Uterus (tissue), 2 donors: ENCODE data around the gene TMEM247.

Experiments used
- CTCF ChIP-seq, 4 experiments: fragments of 200-600 bp in 2 of 4; fragments of 450-650 bp in 2 of 4; sonication (generic) in 2 of 4; IDR thresholded peaks; one replicate each; pipeline ENCODE4 v1.5.1; 2016 to 2019; ENCODE audit warnings: antibody characterized with exemption in 4 of 4, mild to moderate bottlenecking in 2 of 4, moderate library complexity in 1 of 4
- POLR2A ChIP-seq, 2 donors: fragments of 450-650 bp; IDR thresholded peaks; one replicate each; pipeline ENCODE4 v1.6.1; 2016; ENCODE audit warnings: antibody characterized with exemption in 2 of 2, mild to moderate bottlenecking in 1 of 2, moderate library complexity in 1 of 2

GRCh38 chr2:46471697-46472096 is 7.7 kb upstream of the TMEM247 start:
- no peak for TF ChIP-seq POLR2A (IDR thresholded peaks at IDR 0.05)
- TF ChIP-seq CTCF (IDR thresholded peaks at IDR 0.05) = no peak
